DMS79 (cell line): ENCODE measurements around the gene SLC25A43.

Experiments
- DNase-seq: peaks from one replicate; lab custom pipeline; 2025; lab: John Stamatoyannopoulos, UW

The SLC25A43 gene

GRCh38 chrX:119497185-119497584 lies 98.0 kb downstream of the SLC25A43 start:
- DNase-seq = no peak

GRCh38 chrX:119500061-119500800 lies 101.1 kb downstream of the SLC25A43 start:
- no peak for DNase-seq

GRCh38 chrX:119501511-119502148 lies 102.5 kb downstream of the SLC25A43 start:
- DNase-seq = no peak

GRCh38 chrX:119502727-119503483 lies 103.8 kb downstream of the SLC25A43 start:
- peak; percentile 83 for DNase-seq

GRCh38 chrX:119503484-119503861 lies 104.3 kb downstream of the SLC25A43 start:
- DNase-seq = no peak
